Epithelial cell of esophagus (primary cell): Measurements from ENCODE around the gene TEX264.
A peak's percentile ranks its signal among the peaks of the same experiment; 100 is the strongest.

Source experiments
- DNase-seq: peaks from one replicate; pipeline ENCODE4 v3.0.0; 2010; ENCODE audit warnings: low read depth
- H3K4me3 ChIP-seq: 2 replicates; pipeline ENCODE4 v1.5.1; 2011; ENCODE audit warnings: mild to moderate bottlenecking, low read length, control low read depth
- CTCF ChIP-seq: IDR thresholded peaks from 2 replicates; pipeline ENCODE4 v1.5.1; 2011; ENCODE audit warnings: low read depth, mild to moderate bottlenecking, low read length, control low read depth, inconsistent platforms; ENCODE audit not compliant: insufficient read depth; ENCODE audit errors: missing control alignments

TEX264 gene

GRCh38 chr3:51669241-51670052, 1.6 kb upstream of the TEX264 start:
- peak; percentile 98 for TF ChIP-seq CTCF
- DNase-seq: peak; percentile 92
- no peak overlapping the region for H3K4me3 ChIP-seq

GRCh38 chr3:51670053-51670822, 814 bp upstream of the TEX264 start:
- peak overlapping the region; percentile 76 for H3K4me3 ChIP-seq
- no peak for DNase-seq
- no peak for TF ChIP-seq CTCF

GRCh38 chr3:51671734-51672475, 853 bp downstream of the TEX264 start:
- H3K4me3 ChIP-seq: peak overlapping the region; percentile 76
- DNase-seq: peak; percentile 55
- no peak for TF ChIP-seq CTCF

- DNase-seq: no peak
- no peak for TF ChIP-seq CTCF
- H3K4me3 ChIP-seq: no peak overlapping the region
Observed at GRCh38 chr3:51673181-51673801, 2.2 kb downstream of the TEX264 start.

- TF ChIP-seq CTCF: no peak
- H3K4me3 ChIP-seq: no peak overlapping the region
- no peak for DNase-seq
Observed at GRCh38 chr3:51673802-51674654, 3.0 kb downstream of the TEX264 start.

GRCh38 chr3:51675201-51675611, 4.2 kb downstream of the TEX264 start:
- peak; percentile 93 for DNase-seq
- no peak for TF ChIP-seq CTCF
- no peak overlapping the region for H3K4me3 ChIP-seq
